GM21576 (cell line): Measurements from ENCODE around the gene POLD4.

ENCODE experiments used
- ATAC-seq: cut with Tn5 transposase; IDR thresholded peaks from one replicate; pipeline ENCODE4 v1.9.1; 2021; ENCODE audit warnings: mild to moderate bottlenecking, moderate library complexity; ENCODE audit not compliant: unreplicated experiment

Gene POLD4

GRCh38 chr11:67303132-67303834 is 50.1 kb downstream of the POLD4 start, which contains the start of gene SSH3:
TSS of gene SSH3 (plus strand) at chr11:67303530. CDS start at chr11:67303626, 96 bp downstream.
- ATAC-seq, result no peak

- no peak for ATAC-seq
Observed at GRCh38 chr11:67302571-67303131, 50.7 kb downstream of the POLD4 start.

DNA sequence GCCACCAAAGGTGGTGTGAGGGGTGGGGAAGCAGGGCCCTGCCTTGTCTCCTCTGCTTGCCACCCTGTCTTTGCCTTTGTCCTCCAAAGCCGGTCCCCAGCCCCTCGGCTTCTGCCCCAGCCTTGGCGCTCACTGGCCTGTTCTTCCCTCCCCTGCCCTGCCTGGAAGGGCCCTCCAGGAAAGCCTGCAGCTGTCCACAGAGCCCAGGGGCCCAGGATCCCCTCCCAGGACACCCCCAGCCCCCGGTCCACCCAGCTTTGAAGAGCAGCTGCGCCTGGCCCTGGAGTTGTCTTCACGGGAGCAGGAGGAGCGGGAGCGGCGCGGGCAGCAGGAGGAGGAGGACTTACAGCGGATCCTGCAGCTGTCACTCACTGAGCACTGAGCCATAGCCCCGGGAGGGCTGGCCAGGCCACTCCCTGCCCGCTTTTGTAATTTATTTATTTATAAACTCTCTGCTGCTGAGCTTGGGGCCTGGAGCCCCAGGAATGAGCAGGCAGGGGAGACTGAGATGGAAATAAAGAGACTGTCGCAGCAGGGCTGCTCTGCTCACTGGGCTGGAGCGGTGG is 51.3 kb downstream of the POLD4 start:
- ATAC-seq, result no peak

DNA sequence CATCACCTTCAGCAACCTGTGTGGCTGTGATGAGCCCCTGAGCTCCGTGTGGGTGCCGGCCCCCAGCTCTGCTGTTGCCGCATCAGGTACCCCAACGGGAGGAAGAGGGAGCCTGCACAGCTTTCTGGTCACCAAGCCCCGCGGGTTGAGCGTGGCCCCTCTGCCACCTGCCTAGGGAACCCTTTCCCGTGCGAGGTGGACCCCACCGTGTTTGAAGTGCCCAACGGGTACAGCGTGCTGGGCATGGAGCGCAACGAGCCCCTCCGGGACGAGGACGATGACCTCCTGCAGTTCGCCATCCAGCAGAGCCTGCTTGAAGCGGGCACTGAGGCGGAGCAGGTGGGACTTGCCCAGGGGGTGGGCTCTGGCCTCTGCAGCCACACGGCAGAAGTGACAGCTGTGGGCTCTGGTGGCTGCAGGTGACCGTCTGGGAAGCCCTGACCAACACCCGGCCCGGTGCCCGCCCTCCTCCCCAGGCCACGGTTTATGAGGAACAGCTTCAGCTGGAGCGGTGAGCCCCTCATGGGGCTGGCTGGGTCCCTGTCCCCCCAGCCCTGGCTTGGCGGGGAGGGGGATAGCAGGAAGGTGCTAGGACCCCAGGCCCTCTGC is 51.9 kb downstream of the POLD4 start:
- no peak for ATAC-seq
